Measurements from ENCODE around the gene ITGB6. TPM values are rescaled to one million over a fixed set of nuclear protein-coding genes. Genes with fewer than 3 reads are reported as not detected.

Gene ITGB6
- total and polyA plus RNA-seq, 2 of the 4 experiments (the other 2 are of a cell fraction), result under 0.01 TPM; not detected in 1

DNA sequence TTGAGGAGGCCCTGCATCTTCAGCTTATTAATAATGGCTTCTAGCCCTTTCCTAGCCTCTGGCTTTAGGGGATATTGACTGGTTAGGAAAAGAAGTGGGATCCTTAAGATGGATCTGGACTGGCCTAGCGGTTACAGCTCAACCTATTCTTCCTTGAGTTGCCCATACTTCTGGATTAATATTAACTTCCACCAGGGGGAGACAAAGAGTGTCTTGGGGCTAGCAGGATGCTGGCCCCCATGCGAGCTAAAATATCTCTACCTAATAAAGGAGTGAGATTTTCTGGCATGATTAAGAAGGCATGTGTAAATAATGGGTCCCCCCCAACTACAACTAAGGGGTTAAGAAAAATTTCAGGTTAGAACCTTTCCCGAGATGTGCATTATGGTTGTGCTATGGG lies 114.4 kb downstream of the ITGB6 start:
- no peak for ATAC-seq (ENCODE audit: low read depth)

More for the DNA sequence above, 114.4 kb downstream of the ITGB6 start:
- no peak overlapping the region for H3K23ac ChIP-seq (ENCODE audit: low read depth, low read length)
- no peak overlapping the region for H2AFZ ChIP-seq (replicated peaks; ENCODE audit: low read length, poor library complexity)
- in situ Hi-C loops (cut with MboI; ENCODE audit: low sequenced_read_pairs) (no loop called here), dilution Hi-C loops (cut with HindIII; ENCODE audit: low sequenced_read_pairs, unreplicated experiment) (no loop called here), intact Hi-C loops (cut with micrococcal nuclease) (no loop called here)
- H4K20me1 ChIP-seq (ENCODE audit: insufficient read depth, low read length), result no peaks in the 10 kb centered on the region
- H2BK15ac ChIP-seq (ENCODE audit: low read depth, low read length), result no peak overlapping the region
- H3K27ac ChIP-seq (ENCODE audit: insufficient read depth, low read length), result no peak overlapping the region
- no peak overlapping the region for H3K4me3 ChIP-seq (ENCODE audit: insufficient read depth, low read depth, low read length)
- no peak overlapping the region for H3K9ac ChIP-seq (ENCODE audit: low read depth, low read length)
- peaks cover 37% of the 10 kb centered on the region for H3K9me3 ChIP-seq (ENCODE audit: control insufficient read depth, insufficient read depth, low read length)
- H3K4ac ChIP-seq (ENCODE audit: low read depth, low read length), result no peak overlapping the region
- H3K9me1 ChIP-seq (ENCODE audit: insufficient read depth, low read length), result no peaks in the 10 kb centered on the region
- TF ChIP-seq, protein P1, sequence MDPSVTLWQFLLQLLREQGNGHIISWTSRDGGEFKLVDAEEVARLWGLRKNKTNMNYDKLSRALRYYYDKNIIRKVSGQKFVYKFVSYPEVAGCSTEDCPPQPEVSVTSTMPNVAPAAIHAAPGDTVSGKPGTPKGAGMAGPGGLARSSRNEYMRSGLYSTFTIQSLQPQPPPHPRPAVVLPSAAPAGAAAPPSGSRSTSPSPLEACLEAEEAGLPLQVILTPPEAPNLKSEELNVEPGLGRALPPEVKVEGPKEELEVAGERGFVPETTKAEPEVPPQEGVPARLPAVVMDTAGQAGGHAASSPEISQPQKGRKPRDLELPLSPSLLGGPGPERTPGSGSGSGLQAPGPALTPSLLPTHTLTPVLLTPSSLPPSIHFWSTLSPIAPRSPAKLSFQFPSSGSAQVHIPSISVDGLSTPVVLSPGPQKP (IDR thresholded peaks at IDR 0.05; ENCODE audit: borderline replicate concordance, low read depth, low read length), result no peak
- peak; percentile 11; the same call in 1 of the 2 replicates for TF ChIP-seq CTCF (conservative IDR thresholded peaks at IDR 0.05; ENCODE audit: low read depth, low read length)
- no peak overlapping the region for H3K18ac ChIP-seq (ENCODE audit: low read depth, low read length)
- no peak for DNase-seq
- H3K14ac ChIP-seq (replicated peaks; ENCODE audit: low read depth, low read length), result no peak overlapping the region
- H3K4me2 ChIP-seq (ENCODE audit: low read depth, low read length), result no peak overlapping the region
- no peak overlapping the region for H2AK9ac ChIP-seq (replicated peaks; ENCODE audit: low read depth, low read length, poor library complexity)
- no peak overlapping the region for H4K91ac ChIP-seq (ENCODE audit: insufficient read depth, low read depth, low read length)
- no CpG with 5 or more reads among the region's 3 CpGs for WGBS, 2 experiments (ENCODE audit: extremely low coverage in 2 of 2, insufficient read length in 1 of 2)
- H2AK5ac ChIP-seq (ENCODE audit: low read depth, low read length), result no peak overlapping the region
- no TSS peak for BruUV-seq (replicated peaks)
- no peak overlapping the region for H2BK120ac ChIP-seq (ENCODE audit: low read depth, low read length)
- no peak overlapping the region for H2BK5ac ChIP-seq (ENCODE audit: low read depth, low read length, poor library complexity, severe bottlenecking)
- H4K5ac ChIP-seq (ENCODE audit: low read depth, low read length), result no peak overlapping the region
- no peaks in the 10 kb centered on the region for H3K4me1 ChIP-seq (ENCODE audit: control insufficient read depth, insufficient read depth, low read length)
- H3K36me3 ChIP-seq (ENCODE audit: control insufficient read depth, insufficient read depth, low read length), result no peaks in the 10 kb centered on the region
- no peak overlapping the region for H3K56ac ChIP-seq (ENCODE audit: extremely low read depth, insufficient read depth, low read length)
- H3K27me3 ChIP-seq (ENCODE audit: control insufficient read depth, insufficient read depth, low read length), result peaks cover 4% of the 10 kb centered on the region
- H4K8ac ChIP-seq (ENCODE audit: low read depth in 2 of 2, low read length in 2 of 2), result no peak overlapping the region
- H3K79me1 ChIP-seq (ENCODE audit: low read depth in 1 of 2, low read length in 2 of 2), result no peaks in the 10 kb centered on the region
- no peak overlapping the region for H2BK20ac ChIP-seq (ENCODE audit: low read depth, low read length)
- ChIA-PET POLR2A (ENCODE audit: unreplicated experiment) (no interaction called here), CTCF (no interaction called here)
